NT2/D1 (cell line): ENCODE results near the gene RESP18.

Experiments
- DNase-seq: peaks from one replicate; pipeline ENCODE4 v3.0.0-alpha.2; 2011; ENCODE audit warnings: low read depth, low spot score
- H3K27me3 ChIP-seq: 2 replicates; pipeline ENCODE4 v1.6.0; 2011; ENCODE audit warnings: mild to moderate bottlenecking; ENCODE audit not compliant: insufficient read length, insufficient read depth
- H3K36me3 ChIP-seq: 2 replicates; pipeline ENCODE4 v1.6.1; 2011; ENCODE audit warnings: mild to moderate bottlenecking, low read length, mixed read lengths; ENCODE audit not compliant: insufficient read depth, insufficient read length
- H3K4me1 ChIP-seq: 2 replicates; pipeline ENCODE4 v1.5.1; 2011; ENCODE audit not compliant: insufficient read depth, insufficient read length
- H3K4me3 ChIP-seq: 2 replicates; pipeline ENCODE4 v1.5.1; 2011; ENCODE audit warnings: low read depth; ENCODE audit not compliant: insufficient read length
- H3K9ac ChIP-seq: 2 replicates; pipeline ENCODE4 v1.6.0; 2011; ENCODE audit warnings: low read depth; ENCODE audit not compliant: insufficient read length
- H3K9me3 ChIP-seq: 2 replicates; pipeline ENCODE4 v1.5.1; 2011; ENCODE audit warnings: mild to moderate bottlenecking, low read length; ENCODE audit not compliant: insufficient read depth
- SUZ12 ChIP-seq: IDR thresholded peaks from 2 replicates; pipeline ENCODE4 v1.6.1; 2011; ENCODE audit not compliant: insufficient read length, insufficient read depth; ENCODE audit errors: extremely low read depth
- YY1 ChIP-seq: IDR thresholded peaks from 2 replicates; pipeline ENCODE4 v1.6.1; 2011; ENCODE audit not compliant: insufficient read length, insufficient read depth
- ZNF274 ChIP-seq: IDR thresholded peaks from 2 replicates; pipeline ENCODE4 v1.6.1; 2011; ENCODE audit warnings: mild to moderate bottlenecking, low read depth, low read length

The RESP18 gene

GRCh38 chr2:219279151-219279915 is 53.2 kb downstream of the RESP18 start, which contains the start of gene DNAJB2:
DNAJB2 (plus strand) TSS chr2:219279366; CDS start chr2:219279834, 468 bp downstream.
- Histone ChIP-seq H3K36me3 (peaks cover 41% of the 10 kb centered on the region), H3K9ac (peak within 1 kb of the TSS; percentile 76), H3K9me3 (no peaks in the 10 kb centered on the region), H3K4me1 (peaks cover 12% of the 10 kb centered on the region), H3K27me3 (no peaks in the 10 kb centered on the region), H3K4me3 (peak within 1 kb of the TSS; percentile 61)
- TF ChIP-seq ZNF274 (no peak), SUZ12 (no peak), YY1 (no peak)
- DNase-seq = peak; percentile 95

GRCh38 chr2:219278655-219279150 is 53.8 kb downstream of the RESP18 start:
- H3K36me3 ChIP-seq = peaks cover 35% of the 10 kb centered on the region
- peak overlapping the region; percentile 52 for H3K9ac ChIP-seq
- no peaks in the 10 kb centered on the region for H3K9me3 ChIP-seq
- H3K4me3 ChIP-seq = peak overlapping the region; percentile 31
- peaks cover 18% of the 10 kb centered on the region for H3K4me1 ChIP-seq
- TF ChIP-seq YY1 (no peak), SUZ12 (no peak), ZNF274 (no peak)
- no peaks in the 10 kb centered on the region for H3K27me3 ChIP-seq
- no peak for DNase-seq

DNA sequence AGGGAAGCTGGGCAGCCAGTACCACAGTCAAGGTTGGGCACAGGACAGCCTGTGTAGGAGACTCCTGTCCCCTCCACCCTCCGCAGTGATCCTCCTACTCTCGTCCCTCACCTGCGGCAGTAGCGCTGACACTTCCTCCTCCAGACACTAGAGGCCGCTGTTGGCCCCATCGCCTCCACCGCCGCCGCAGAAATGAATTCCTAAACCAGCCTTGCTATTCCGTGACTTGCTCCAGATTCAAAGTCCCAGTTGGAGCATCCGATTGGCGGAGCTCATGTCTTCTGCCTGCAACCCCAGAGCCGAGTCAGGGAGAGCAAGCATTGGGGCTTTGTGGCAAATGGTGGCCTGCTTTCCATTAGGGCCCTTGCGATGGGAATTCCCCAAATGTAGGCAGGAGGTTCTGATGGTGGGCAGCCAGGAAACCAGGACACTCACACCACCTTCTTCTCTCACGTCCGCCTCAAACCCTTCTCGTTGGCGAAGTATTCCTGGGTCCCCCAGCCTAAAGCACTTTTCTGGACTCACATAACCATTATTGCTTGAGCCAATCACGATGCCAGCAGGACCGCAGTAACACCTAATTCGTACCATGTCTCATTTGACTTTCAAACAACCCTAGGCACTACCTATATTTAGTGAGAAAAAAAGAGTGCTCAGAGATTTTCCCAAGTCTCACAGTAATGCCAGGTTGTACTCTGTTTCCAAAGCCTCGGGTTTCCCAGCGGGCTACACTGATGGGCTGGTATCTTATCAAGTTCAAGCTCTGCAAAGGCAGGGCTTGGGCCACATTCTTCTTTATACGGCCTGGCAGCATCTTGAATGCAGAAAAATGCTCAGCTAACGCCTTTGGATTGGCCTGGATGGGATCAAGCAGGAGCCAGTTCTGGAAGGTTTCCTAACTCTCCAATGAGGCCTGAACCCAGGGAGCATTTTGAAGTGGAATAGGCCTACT is 54.6 kb downstream of the RESP18 start:
- Histone ChIP-seq H3K9me3 (no peaks in the 10 kb centered on the region), H3K36me3 (peaks cover 27% of the 10 kb centered on the region), H3K9ac (peak overlapping the region; percentile 61), H3K27me3 (no peaks in the 10 kb centered on the region), H3K4me1 (peaks cover 18% of the 10 kb centered on the region), H3K4me3 (peak overlapping the region; percentile 31)
- no peak for DNase-seq
- no peak for TF ChIP-seq SUZ12
- no peak for TF ChIP-seq ZNF274
- TF ChIP-seq YY1 = no peak
